ENCODE measurements around the gene RPL12.

- TF ChIP-seq CTCF (IDR thresholded peaks at IDR 0.05; ENCODE audit: poor library complexity) (no peak), EZH2 (IDR thresholded peaks at IDR 0.05; ENCODE audit: borderline replicate concordance) (no peak), EZH2phosphoT487 (IDR thresholded peaks at IDR 0.05; ENCODE audit: low read depth, severe bottlenecking, unreplicated experiment) (no peak)
Observed at GRCh38 chr9:127428348-127428747, 22.9 kb downstream of the RPL12 start.

All from hepatocyte (in vitro differentiated cells).